ENCODE results near the gene EPN3. TPM values are rescaled to one million over a fixed set of nuclear protein-coding genes. Genes with fewer than 3 reads are reported as not detected.

EPN3 gene
- total RNA-seq, 4 donors from 2014 or later, result 3.0 to 17.3 (median 13.0) TPM

GRCh38 chr17:50593321-50593720 lies 60.8 kb downstream of the EPN3 start:
- H3K36me3 ChIP-seq, result no peaks in the 10 kb centered on the region
- DNase-seq, result no peak
- no peaks in the 10 kb centered on the region for H3K27me3 ChIP-seq
- H3K27ac ChIP-seq, result no peak overlapping the region
- H3K4me3 ChIP-seq, result no peak overlapping the region
- TF ChIP-seq CTCF (IDR thresholded peaks at IDR 0.05), result no peak
- no peak for TF ChIP-seq POLR2A (IDR thresholded peaks at IDR 0.05)
- no peaks in the 10 kb centered on the region for H3K9me3 ChIP-seq
- peaks cover 0 to 7% (median 0%) of the 10 kb centered on the region in 4 donors for H3K4me1 ChIP-seq

Other genes with a start within 250 kb of the EPN3 start
- gene XYLT2, start 186.6 kb upstream of the EPN3 start, total RNA-seq, result 10 to 100 TPM; 17.7 to 41.3 (median 27.1) TPM
- gene MRPL27, start 159.6 kb upstream of the EPN3 start, total RNA-seq, result 10 to 100 TPM; 14.0 to 72.8 (median 64.4) TPM
- 10 to 100 TPM in 1 of 4 donors, 1 to 10 TPM in 2, under 1 TPM in 1; 0.53 to 23.1 (median 1.9) TPM for gene EME1, start 159.5 kb upstream of the EPN3 start, total RNA-seq
- 10 to 100 TPM; 57.0 to 89.1 (median 73.2) TPM for gene LRRC59, start 135.2 kb upstream of the EPN3 start, total RNA-seq
- 100 to 1,000 TPM; 143 to 278 (median 189) TPM for gene ACSF2, start 106.5 kb upstream of the EPN3 start, total RNA-seq
- 10 to 100 TPM in 2 of 4 donors, 1 to 10 TPM in 2; 7.4 to 24.6 (median 14.7) TPM for gene CHAD, start 63.9 kb upstream of the EPN3 start, total RNA-seq
- gene RSAD1, start 53.9 kb upstream of the EPN3 start, total RNA-seq, result 10 to 100 TPM; 24.3 to 53.4 (median 39.5) TPM
- gene MYCBPAP, start 24.3 kb upstream of the EPN3 start, total RNA-seq, result 1 to 10 TPM in 1 of 4 donors, under 1 TPM in 1, not detected in 2; 0.53 to 1.1 TPM
- 100 to 1,000 TPM in 3 of 4 donors, 10 to 100 TPM in 1; 75.1 to 125 (median 110) TPM for gene SPATA20, start 14.4 kb downstream of the EPN3 start, total RNA-seq
- gene CACNA1G, start 28.0 kb downstream of the EPN3 start, total RNA-seq, result not detected
- gene ABCC3, start 102.1 kb downstream of the EPN3 start, total RNA-seq, result 100 to 1,000 TPM; 190 to 683 (median 305) TPM
- 10 to 100 TPM; 18.2 to 24.7 (median 21.4) TPM for gene ANKRD40, start 175.2 kb downstream of the EPN3 start, total RNA-seq
- gene LUC7L3, start 186.9 kb downstream of the EPN3 start, total RNA-seq, result 1,000 to 10,000 TPM in 1 of 4 donors, 100 to 1,000 TPM in 2, 10 to 100 TPM in 1; 77.2 to 1,326 (median 139) TPM
- gene ANKRD40CL, start 234.8 kb downstream of the EPN3 start, total RNA-seq, result 100 to 1,000 TPM in 3 of 4 donors, 1 to 10 TPM in 1; 9.9 to 150 (median 139) TPM